Measurements from ENCODE around the gene GUCA2B.

Gene GUCA2B

DNA sequence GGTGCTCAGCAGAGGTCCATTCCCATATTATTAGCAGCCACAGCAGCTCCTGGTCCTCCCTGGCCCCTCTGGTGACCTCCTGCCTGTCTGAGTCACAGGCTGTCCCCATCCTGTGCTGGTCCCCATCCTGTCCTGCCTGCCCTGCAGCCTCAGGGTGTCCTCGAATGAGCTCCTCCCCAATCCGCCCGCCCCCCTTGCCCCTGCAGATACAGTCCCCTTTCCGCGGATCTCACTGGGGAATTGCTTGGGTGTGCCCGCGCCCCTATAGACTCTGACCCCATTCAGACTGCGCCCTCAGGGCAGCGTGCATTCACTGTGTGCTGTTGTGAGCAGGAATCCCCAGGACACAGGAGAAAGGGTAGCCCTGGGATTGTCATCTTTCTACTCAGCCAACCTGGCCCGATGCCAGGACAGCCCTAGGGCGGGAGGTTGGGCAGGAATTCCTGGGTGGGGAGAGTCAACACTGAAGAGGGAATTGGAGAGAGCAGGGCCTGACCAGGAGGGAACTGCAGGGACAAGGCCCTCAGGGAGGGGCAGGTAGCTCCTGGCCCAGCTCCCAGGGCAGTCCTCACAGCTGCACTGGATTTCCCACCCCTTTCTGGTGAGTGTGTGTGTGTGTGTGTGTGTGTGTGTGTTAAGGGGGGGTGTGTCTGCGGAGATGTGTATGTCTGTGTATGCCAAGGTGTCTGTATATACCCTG, 12.5 kb downstream of the GUCA2B start:
- no peak for DNase-seq (ENCODE audit: low read depth in 3 of 3, low spot score in 1 of 3)

DNA sequence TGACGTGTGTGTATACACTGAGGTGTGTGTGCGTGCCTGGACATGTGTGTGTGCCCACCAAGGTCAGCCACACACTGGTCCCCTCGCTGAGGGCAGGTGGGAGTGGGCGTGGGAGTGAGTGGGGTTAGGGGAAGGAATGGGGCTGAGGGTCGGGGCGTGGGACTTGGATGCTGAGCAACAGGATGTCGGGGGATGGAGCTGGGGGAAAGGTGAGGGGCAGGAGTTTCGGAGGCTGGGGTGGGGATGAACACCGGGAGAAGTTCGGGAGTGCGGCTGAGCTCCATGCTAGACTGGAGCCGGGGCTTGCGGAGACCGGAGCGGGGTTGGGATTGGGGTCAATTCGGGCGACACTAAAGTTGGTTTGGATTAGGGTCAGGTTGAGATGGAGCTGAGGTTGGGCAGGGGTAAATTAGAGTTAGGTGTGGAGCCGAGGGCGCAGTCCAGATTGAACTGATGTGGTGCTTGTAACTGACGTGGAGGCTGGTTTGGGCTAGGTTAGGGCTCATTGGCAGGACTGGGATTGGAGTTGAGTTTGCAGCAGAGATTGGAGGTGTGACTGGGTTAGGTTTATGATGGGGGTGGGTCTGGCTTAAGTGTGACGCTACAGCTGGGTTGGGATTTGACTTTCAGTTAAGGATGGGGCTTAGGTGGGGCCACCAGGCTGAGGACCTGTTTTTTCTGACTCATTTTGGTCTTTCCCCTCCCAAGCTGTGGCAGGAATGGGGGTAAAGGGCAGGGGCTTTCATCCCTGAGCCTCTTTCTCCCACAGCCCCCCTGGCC, 14.6 kb downstream of the GUCA2B start:
- no peak for DNase-seq (ENCODE audit: low read depth in 3 of 3, low spot score in 1 of 3)

DNA sequence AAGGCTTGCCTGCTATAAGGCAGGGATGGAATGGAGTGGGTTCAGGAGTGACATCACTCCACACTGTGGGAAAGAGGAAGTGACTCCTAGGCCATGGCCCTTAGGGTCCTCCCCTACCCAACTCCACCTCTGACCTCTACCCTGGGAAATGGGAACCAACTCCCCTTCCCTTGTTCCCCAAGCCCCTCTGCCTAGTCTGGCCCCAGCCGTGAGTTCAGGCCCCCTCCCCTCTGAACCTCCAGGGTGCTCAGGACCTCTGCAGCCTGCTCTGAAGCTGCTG, 15.1 kb downstream of the GUCA2B start:
- no peak for DNase-seq (ENCODE audit: low read depth in 3 of 3, low spot score in 1 of 3)

DNA sequence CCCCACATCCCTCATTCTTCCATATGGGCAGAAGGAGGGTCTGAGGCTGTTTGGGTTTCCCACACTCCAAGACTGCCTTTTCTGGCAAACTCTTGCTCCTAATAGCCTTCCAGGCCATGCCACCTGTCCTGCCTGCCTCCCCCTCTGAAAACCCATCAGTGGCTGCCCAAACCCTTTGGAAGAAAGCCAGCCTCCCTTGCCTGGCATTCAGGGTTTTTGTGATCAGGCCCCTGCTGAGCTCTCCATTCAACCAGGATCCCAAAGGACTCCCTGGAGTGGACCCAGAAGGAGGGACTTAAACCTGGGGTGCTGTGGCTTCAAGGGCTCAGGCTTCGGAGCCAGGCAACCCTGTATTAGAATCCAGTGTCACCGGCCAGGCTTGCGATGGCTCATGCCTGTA, 15.6 kb downstream of the GUCA2B start:
- no peak for DNase-seq (ENCODE audit: low read depth in 3 of 3, low spot score in 1 of 3)

DNA sequence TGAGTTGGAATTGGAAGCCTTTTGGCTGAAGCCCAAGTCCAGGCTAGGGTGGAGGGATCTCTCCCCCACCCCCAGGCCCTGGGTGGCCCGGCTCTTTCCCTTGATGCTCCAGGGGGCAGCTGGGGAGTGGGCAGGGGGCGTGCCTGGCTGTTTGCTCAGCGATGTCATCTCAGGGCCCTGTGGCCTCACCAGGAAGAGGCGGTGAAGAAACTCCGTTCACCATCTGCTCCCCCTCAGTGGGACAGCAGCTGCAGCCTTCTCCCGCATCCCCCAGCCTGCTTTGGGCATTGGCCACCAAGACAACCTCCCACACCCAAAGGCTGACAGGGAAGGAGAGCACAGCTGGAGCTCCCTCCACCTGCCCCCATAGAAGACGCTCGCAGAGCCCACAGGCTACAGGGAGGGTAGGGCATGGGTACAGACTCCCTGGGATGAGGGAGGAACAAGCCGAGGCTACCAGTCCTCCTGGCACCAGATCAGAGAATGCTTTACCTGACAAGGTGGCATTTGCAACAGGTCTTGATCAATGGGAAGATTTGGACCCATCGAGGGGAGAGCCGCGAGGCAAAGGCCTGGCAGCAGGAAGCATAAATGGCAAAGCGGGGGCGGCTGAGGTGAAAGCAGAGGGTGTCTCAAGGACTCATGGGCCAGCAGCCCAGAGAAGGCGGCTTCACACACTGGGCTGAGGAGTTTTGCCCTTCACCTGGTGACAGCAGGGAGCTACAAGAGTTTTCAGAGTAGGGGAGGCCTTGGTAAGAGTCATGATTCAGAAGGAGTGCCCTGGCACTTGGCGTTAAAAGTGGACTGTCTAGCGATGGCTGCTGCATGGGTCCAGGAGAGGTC, 17.8 kb downstream of the GUCA2B start:
- DNase-seq (ENCODE audit: low read depth in 3 of 3, low spot score in 1 of 3), result no peak

DNA sequence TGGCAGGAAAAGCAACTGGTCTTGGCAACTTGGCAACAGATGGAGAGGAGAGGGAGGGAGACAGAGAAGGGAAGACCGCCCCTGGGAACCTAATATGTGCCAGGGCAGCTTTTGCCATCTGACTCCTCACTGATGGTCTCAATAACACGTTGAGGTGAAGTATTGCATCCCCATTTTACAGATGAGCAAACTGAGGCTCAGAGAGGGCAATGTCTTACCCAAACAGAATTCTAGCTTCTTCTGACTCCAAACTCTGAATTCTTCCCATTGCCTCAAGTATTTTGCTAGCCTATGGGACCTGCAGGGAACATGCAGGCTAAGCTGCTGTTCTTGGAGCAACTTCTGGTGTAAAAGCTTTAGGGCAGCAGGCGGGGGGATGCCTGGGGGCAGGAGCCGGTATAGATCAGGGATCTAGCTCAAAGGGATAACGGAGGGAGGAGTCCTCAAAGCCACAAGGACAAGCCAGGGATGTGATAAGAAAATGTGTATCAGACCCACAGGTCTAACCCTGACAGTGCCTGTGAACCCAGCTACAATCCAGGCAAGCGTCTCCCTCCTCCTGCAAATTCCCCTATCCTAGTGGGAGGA, 18.6 kb downstream of the GUCA2B start:
- DNase-seq (ENCODE audit: low read depth in 3 of 3, low spot score in 1 of 3), result no peak

DNA sequence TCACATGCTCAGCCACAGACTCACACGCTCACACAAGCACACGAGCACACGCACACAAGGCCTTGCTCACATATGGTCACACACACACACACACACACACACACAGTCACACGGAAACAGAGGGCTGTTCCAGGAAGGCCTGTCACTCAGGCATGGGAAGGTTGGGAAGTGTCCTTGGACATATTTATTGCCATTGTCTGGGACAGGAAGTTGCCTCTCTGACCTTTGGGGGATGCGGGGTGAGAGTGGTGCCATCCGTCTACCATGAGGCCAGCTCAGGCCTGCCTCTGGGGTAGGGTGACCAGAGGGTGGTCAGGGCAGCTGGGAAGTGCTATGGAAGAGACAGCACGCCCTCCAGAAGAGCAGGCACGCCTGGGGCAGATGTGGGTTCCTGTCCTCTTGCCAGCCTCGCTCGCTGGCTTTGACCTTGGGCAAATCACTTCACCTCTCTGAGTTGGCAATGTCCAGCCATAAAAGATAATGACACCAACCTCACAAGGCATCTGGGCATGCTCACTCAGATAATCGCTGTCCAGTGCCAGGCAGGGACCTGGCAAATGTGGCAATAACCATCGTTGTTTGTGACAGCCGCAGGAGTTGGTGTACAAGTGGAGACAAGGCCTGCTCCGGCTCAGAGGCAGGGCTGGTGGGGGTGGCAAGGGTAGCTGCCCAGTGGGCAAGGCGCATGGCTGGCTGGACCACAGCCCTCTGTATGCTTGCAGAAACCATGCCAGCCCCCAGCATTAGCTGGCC, 19.3 kb downstream of the GUCA2B start:
- DNase-seq (ENCODE audit: low read depth in 3 of 3, low spot score in 1 of 3), result no peak

DNA sequence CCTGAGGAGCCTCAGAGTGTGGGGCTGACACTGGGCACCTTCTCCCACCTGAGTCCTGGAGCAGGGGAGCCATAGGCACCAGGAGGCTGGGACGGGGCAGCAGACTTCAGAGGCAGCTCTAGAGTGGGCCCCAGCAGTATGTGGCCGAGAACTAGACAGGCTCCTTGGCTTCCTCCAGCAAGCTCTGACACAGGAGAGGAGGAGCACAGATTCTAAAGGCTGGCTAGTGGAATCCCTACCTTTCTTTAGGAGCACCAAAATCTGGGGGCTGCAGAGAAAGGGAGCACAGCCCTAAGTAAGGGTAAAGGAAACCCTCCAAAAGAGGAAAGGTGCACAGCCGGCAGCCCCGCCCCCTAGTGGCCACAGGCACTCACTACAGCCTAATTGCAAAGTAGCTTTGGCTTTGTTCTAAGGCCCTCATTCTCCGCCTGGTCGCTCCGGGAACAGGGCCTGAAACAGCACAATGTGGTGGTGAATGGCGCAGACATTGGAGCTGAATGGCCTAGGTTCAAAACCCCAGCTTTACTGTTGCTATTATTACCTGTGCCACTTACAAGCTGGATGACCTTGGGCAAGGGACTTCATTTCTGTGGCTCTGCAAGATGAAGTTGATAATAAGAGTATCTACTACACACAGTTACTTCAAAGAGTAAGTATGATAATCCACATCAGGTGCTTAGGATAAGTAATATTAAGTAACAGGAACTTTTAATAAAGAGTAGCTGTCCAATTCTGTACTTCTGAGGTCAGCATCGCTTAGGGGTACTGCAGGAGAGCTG, 20.1 kb downstream of the GUCA2B start:
- peak; percentile 30 to 62 (median 38) for DNase-seq (ENCODE audit: low read depth in 3 of 3, low spot score in 1 of 3)

DNA sequence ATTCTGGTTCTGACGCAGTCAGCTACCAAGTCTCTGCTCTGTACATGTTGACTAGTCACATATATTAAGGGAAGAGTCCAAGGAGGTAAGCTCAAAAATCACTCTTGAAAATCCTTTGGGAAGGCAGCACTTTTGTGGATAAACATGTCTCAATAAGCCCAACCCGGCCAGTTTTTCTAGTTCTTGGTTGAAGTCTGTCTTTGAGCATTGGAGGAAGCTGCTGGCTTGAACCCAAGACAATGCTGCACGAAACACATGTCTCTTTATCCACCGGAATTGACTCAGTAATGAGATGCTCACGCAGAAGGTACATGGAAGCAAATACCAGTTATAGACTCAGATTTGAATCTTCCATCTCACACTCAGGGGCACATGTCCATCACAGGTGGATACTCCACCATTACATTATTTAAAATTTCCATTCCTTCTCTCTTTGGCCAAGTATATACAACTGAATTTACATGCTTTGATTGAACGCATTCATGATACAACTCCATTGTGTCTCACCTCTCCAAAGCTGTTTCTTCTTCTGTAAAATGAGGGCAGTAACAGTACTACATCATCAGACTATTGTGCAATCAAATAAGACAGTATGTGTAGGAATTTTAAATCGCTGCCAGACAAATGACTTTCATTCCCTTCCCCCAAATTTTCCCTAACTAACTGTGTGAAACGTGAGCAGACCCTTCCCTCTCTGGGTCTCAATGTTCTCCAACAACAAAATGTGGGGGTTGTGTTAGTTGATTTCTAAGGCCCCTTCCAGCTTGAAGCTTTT, 20.9 kb downstream of the GUCA2B start:
- no peak for DNase-seq (ENCODE audit: low read depth in 3 of 3, low spot score in 1 of 3)

DNA sequence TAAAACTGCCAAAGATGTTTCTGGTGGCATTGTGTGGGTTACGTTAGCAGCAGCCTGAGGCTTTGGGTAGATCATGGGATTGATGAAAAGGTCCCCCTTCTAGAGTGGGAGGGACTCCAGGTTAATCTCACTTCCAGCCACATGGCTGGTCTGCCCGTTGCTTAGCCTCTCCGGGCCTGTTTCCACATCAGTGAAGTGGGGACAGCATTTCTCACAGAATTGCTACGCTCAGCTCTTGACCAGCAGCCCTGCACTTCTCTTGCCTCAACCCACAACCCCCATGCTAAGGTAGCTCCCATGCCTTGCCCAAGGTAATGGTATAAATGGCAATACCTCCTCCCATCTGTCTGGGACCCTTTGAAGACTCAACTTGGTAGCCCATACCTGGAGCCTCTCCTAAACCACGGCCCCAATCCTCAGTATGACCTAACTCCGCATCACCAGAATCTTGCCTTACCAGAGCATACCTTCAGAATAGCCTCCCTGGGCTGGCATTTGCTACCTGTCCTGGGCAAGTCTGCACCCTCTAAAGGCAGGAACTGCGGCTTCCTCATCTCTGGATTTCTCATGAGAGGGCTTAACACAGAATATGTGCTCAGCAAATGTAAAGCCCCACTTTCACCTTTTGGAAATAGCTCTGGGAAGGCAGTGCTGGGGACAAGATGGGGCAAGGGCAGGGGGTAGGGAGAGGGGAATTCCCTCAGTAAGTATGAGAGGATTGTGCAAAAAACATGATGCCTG, 22.3 kb downstream of the GUCA2B start:
- no peak for DNase-seq (ENCODE audit: low read depth in 3 of 3, low spot score in 1 of 3)

DNA sequence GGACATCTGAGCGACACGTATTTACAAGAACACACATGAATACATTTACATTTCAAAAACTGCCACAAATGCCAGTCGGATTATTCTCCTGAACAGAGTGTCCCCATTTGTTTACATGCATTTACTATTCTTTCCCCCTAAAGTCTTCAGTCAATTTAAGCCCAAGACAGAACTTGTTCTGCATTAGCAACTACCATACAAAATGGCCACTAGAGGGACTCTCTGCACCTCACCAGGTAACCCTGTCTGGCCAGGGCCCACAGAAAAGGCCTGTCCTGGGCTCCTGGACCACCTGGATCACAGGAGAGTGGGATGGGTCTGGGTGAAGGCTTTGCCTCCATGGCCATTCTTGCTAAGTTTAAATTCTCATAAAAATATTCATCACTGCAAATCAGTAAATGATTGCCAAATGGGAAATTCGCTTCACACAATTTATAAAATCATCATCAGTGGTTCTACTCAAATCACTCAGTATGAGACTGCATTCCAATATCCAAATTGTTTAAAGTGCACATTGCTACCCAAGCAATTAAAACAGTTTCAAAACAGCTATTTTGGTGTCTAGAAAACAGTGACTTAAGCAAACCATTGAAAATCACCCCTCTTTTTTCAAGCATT, 23.8 kb downstream of the GUCA2B start:
- DNase-seq (ENCODE audit: low read depth in 3 of 3, low spot score in 1 of 3), result no peak

DNA sequence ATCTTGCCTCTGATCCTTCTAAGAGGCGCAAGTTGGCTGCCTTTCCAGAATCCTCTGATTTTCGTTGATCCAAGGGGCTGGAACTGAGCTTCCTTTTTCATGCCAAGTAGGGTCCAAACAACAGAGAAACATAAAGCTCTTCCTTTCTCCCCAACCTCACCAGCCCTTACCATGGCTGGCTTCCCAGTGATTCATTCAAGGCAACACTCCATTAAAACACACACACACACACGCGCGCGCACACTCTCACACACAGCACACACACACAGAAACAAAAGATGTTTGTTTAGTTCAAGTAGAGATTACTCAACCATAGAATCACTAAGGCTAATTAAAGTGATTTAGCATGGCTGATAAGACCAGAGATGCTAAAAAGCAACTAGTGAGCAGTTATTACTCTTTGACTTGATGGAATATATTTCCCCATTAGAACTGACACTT, 24.4 kb downstream of the GUCA2B start:
- no peak for DNase-seq (ENCODE audit: low read depth in 3 of 3, low spot score in 1 of 3)

DNA sequence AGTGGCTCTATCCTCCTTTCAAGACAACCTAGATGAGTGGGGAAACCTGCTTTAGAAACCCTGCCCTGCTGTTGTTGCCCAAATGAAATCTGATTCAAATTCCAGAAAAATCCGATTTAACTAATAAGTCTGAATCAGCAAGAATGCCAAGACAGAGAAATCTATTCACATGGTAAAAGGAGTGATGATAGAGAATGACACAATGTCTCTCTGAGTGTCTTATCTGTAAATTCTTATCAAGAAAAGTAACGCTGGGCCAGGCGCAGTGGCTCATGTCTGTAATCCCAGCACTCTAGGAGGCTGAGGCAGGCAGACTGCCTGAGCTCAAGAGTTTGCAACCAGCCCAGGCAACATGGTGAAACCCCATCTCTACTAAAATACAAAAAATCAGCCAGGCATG, 25.0 kb downstream of the GUCA2B start:
- no peak for DNase-seq (ENCODE audit: low read depth in 3 of 3, low spot score in 1 of 3)

DNA sequence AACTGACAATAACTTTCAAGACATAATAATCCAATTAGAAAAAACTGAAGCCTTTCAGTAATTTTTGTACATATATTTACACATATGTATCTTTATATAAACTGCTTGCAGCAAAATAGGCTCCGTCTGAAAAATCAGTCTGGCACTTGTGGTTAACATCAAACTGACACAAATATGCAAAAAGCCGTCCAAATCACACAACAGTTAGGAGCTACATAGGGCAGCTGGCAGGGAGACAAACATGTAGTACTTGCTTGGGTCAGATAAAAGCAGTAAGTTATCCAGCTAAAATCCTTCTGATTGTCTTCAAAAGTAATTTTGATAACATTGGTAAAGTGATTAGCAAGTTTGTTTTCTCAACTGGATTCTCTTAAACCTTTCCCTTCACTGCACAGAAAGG, 26.1 kb downstream of the GUCA2B start:
- no peak for DNase-seq (ENCODE audit: low read depth in 3 of 3, low spot score in 1 of 3)

DNA sequence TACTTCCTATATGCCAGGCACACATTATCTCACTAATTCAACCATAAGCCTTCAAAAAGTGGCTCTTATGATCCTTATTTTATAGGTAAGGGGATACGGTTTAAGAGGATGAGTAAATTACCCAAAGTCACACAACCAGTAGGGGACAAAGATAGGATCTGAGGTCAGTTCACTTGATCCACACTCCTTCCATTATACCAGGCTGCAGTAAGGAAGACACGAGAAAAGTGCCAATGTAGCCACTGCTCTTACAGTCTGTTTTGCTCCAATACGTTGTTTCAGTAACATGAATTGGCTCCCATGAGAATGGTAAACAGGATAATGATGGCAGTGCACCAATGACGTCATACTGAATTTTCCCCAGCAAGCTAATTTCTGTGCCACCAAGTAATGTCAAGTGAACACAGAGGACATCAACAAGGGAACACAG, 26.7 kb downstream of the GUCA2B start:
- DNase-seq (ENCODE audit: low read depth in 3 of 3, low spot score in 1 of 3), result no peak

DNA sequence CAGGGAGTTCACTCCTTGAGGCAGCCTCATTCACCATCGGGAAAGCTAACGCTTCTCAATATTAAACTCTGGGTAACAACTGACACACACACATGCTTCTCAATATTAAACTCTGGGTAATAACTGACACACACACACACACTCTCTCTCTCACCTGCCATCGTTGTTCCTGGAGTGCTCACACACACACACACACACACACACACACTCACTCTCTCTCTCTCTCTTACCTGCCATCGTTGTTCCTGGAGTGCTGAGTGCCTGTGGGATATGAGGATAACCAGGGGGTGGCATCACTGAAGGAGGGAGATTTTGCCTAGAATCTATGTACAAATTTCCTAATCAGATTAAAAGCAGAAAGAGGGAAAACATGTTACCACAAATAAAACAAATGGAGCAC, 28.5 kb downstream of the GUCA2B start:
- DNase-seq (ENCODE audit: low read depth in 3 of 3, low spot score in 1 of 3), result no peak

DNA sequence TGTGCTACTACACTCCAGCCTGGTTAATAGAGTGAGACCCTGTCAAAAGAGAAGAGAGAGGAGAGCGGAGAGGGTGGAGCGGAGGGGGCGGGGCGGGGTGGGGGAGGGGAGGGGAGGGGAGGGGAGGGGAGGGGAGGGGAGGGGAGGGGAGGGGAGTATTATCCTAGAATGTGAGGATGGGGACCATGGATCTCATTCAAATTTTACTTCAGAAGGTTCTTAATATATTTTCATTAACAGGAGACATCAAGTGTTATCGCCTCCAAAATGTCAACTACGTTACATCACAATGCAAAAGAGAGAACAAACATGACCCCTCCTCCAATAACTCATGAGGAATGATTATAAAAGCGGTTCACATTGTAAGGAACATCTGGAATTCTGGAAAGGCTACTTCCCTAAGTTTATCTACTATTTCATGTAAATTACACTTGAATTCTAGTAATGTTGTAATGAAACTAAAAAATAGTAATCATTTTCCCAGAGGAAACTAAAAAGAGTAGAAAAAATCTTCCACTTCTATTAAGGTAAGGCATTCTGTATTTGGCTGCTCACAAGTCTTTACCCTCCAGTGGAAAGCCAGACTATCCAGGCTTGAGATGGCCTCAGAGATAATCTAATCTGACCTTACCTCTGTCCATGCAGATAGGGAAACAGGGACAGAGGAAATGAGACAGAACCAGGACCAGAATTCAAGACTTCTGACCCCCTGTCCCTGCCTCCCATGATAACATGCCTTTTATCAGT, 30.2 kb downstream of the GUCA2B start:
- DNase-seq (ENCODE audit: low read depth in 3 of 3, low spot score in 1 of 3), result no peak

DNA sequence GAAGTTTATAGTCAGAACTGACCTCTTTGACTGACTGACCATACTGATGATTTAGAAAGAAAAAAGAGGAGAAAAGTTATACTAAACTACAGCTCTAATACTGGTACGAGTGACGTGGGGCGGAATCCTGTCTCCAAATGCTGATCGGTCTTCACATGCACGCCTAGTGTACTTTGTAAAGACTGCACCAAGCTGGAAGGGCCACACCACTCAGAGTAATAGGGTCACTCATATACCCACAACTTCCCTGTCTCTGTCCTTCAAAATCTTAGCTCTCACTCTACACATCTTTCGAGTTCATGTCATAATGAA, 30.7 kb downstream of the GUCA2B start:
- DNase-seq (ENCODE audit: low read depth in 3 of 3, low spot score in 1 of 3), result no peak

All from stimulated activated CD4-positive, alpha-beta T cell treated with anti-CD3 and anti-CD28 coated beads, TNF-alpha, amount 100 ng/mL, for 1 hour (primary cell).